Hepatic stellate cell (primary cell): ENCODE measurements around the gene ANO3.

Source experiments
- DNase-seq: peaks from one replicate; pipeline ENCODE4 v3.0.0; 2011; ENCODE audit warnings: low spot score

The ANO3 gene

DNA sequence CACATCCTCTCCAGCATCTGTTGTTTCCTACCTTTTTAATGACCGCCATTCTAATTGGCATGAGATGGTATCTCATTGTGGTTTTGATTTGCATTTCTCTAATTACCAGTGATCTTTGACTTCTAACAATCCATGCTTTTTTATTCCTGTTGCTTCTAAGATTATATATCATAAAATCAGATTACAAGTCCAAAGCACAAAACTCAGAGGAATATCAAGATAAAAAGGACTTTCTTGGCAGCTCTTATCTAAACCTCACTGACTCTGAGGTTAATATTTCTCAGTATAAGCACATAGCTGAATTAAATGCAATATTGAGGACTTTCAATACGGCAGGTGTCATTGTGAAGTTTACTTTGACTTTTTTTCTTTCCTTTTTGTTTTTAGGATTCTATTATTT, 378.6 kb downstream of the ANO3 start:
- no peak for DNase-seq

DNA sequence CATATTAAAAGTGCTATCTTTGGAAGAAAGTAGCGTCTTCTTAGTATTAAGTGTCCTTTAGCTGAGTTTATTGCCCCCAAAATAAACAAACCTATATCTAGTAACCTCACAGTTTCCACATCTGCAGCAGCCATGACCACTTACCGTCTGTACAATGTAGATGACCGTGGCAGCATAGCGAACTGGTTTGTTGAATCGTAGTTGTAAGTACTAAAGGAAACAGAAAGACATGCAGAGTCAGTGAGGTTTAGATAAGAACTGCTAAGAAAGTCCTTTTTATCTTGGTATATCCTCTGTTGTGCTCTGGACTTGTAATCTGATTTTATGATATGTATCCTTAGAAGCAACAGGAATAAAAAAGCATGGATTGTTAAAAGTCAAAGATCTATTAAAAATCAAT, 380.6 kb downstream of the ANO3 start:
- no peak for DNase-seq
